Measurements from ENCODE around the gene SPATS2. TPM values are rescaled to one million over a fixed set of nuclear protein-coding genes. Genes with fewer than 3 reads are reported as not detected.

The SPATS2 gene
- total RNA-seq, 4 donors from 2014 or later = 5.3 to 7.8 (median 6.7) TPM

GRCh38 chr12:49556391-49557186 lies 189.3 kb downstream of the SPATS2 start:
- no peak for TF ChIP-seq CTCF (IDR thresholded peaks at IDR 0.05 in 4 of 5, conservative IDR thresholded peaks at IDR 0.05 in 1 of 5)
- no peak for TF ChIP-seq POLR2A (IDR thresholded peaks at IDR 0.05)
- Histone ChIP-seq H3K27me3 (no peaks in the 10 kb centered on the region), H3K36me3 (peaks cover 0 to 55% of the 10 kb centered on the region in 2 donors), H3K4me3 (no peak overlapping the region), H3K27ac (no peak overlapping the region), H3K4me1 (peaks cover 10 to 13% of the 10 kb centered on the region in 2 donors), H3K9me3 (no peaks in the 10 kb centered on the region)
- no peak for DNase-seq
- intact Hi-C loops (cut with DNase I; ENCODE audit: low total_unique reads) (no loop called here), in situ Hi-C loops (cut with MboI; ENCODE audit: low sequenced_read_pairs in 4 of 4) (no loop called here)
- ATAC-seq = no peak

DNA sequence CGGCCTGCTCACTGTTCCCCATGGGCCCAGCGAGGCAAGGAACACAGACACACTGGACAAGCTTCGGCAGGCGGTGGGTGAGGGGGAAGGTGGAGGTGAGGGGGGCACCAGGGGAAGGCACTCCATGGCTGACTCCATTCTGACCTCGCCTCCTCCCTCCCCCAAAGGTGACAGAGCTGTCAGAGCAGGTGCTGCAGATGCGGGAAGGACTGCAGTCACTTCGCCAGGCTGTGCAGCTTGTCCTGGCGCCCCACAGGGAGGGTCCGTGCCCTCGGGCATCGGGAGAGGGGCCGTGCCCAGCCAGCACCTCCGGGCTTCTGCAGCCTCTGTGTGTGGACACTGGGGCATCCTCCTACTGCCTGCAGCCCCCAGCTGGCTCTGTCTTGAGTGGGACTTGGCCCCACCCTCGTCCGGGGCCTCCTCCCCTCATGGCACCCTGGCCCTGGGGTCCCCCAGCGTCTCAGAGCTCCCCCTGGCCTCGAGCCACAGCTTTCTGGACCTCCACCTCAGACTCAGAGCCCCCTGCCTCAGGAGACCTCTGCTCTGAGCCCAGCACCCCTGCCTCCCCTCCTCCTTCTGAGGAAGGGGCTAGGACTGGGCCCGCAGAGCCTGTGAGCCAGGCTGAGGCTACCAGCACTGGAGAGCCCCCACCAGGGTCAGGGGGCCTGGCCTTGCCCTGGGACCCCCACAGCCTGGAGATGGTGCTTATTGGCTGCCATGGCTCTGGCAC lies 190.1 kb downstream of the SPATS2 start:
- no peak for ATAC-seq
- no peak overlapping the region for H3K4me3 ChIP-seq
- no peaks in the 10 kb centered on the region for H3K9me3 ChIP-seq
- in situ Hi-C loops (cut with MboI; ENCODE audit: low sequenced_read_pairs in 4 of 4) = no loop called here
- no peak for TF ChIP-seq CTCF (IDR thresholded peaks at IDR 0.05 in 4 of 5, conservative IDR thresholded peaks at IDR 0.05 in 1 of 5)
- H3K27me3 ChIP-seq = no peaks in the 10 kb centered on the region
- DNase-seq = no peak
- peaks cover 3 to 5% of the 10 kb centered on the region in 2 donors for H3K4me1 ChIP-seq
- H3K36me3 ChIP-seq = peaks cover 0 to 63% of the 10 kb centered on the region in 2 donors
- intact Hi-C loops (cut with DNase I; ENCODE audit: low total_unique reads) = no loop called here
- no peak overlapping the region for H3K27ac ChIP-seq

GRCh38 chr12:49557917-49558215 lies 190.6 kb downstream of the SPATS2 start:
- intact Hi-C loops (cut with DNase I; ENCODE audit: low total_unique reads) = no loop called here
- no peak for ATAC-seq

DNA sequence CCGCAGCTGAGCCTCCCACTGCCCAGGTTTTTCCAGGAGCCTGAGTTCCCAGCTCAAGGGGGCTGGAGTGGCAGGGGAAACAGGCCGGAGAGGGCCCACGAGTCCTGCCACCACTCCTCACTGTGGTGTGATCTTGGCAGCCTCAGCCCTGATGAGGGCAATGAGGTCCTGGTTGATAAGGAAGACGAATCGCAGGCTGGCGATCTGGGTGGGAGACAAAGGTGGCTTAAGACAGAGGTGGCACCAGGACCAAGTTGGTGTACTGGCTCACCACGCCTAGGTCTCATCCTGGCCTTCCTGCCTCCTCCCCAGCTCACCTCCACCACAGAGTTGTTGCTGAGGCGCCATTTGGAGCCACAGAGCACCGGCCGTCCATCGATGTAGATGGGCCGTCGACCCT lies 191.3 kb downstream of the SPATS2 start:
- intact Hi-C loops (cut with DNase I; ENCODE audit: low total_unique reads) = no loop called here
- H3K36me3 ChIP-seq = peaks cover 0 to 75% of the 10 kb centered on the region in 2 donors

More at GRCh38 chr12:49557917-49558215, 190.6 kb downstream of the SPATS2 start:
- Histone ChIP-seq H3K36me3 (peaks cover 0 to 68% of the 10 kb centered on the region in 2 donors), H3K27me3 (no peaks in the 10 kb centered on the region), H3K4me1 (no peaks in the 10 kb centered on the region), H3K27ac (no peak overlapping the region), H3K9me3 (no peaks in the 10 kb centered on the region), H3K4me3 (no peak overlapping the region)
- in situ Hi-C loops (cut with MboI; ENCODE audit: low sequenced_read_pairs in 4 of 4) = no loop called here
- TF ChIP-seq CTCF (IDR thresholded peaks at IDR 0.05 in 4 of 5, conservative IDR thresholded peaks at IDR 0.05 in 1 of 5) (no peak), POLR2A (IDR thresholded peaks at IDR 0.05) (no peak)
- DNase-seq = no peak

More for the DNA sequence above, 191.3 kb downstream of the SPATS2 start:
- Histone ChIP-seq H3K27ac (no peak overlapping the region), H3K9me3 (no peaks in the 10 kb centered on the region), H3K4me1 (peaks cover 0 to 4% of the 10 kb centered on the region in 2 donors), H3K4me3 (no peak overlapping the region), H3K27me3 (no peaks in the 10 kb centered on the region)
- ATAC-seq (no peak), DNase-seq (no peak)
- TF ChIP-seq POLR2A (IDR thresholded peaks at IDR 0.05) (no peak), CTCF (IDR thresholded peaks at IDR 0.05 in 4 of 5, conservative IDR thresholded peaks at IDR 0.05 in 1 of 5) (no peak)
- in situ Hi-C loops (cut with MboI; ENCODE audit: low sequenced_read_pairs in 4 of 4) = no loop called here
